Measurements from ENCODE around the gene NTNG2.
"Not testable (repeated sequence)": the region's sequence is repeated elsewhere in the genome, so short reads cannot be mapped to it uniquely, and the experiment has no call there.

NTNG2 gene, protein sequence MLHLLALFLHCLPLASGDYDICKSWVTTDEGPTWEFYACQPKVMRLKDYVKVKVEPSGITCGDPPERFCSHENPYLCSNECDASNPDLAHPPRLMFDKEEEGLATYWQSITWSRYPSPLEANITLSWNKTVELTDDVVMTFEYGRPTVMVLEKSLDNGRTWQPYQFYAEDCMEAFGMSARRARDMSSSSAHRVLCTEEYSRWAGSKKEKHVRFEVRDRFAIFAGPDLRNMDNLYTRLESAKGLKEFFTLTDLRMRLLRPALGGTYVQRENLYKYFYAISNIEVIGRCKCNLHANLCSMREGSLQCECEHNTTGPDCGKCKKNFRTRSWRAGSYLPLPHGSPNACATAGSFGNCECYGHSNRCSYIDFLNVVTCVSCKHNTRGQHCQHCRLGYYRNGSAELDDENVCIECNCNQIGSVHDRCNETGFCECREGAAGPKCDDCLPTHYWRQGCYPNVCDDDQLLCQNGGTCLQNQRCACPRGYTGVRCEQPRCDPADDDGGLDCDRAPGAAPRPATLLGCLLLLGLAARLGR

DNA sequence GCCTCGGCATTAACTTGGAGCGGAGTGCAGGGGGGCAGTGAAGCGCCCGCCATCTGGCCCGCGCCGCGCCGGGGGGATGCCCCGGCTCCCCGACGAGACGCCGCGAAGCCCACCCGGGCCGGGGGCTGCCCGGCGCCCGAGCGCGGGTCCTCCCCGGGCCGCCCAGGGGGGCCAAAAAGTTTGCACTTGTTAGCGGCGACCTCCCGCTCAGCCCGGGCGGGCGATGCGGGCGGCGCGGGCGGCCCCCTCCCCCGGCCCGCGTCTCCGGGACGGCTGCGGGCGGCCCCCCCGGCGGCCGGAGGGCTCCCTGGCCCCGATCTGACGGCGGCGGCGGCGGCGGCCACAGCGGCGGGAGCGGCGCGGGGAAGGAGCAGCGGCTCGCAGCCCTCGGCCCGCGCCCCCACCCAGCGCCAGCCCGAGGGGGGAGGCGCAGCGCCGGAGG, at the start of gene NTNG2:
Gene NTNG2, plus strand, starts transcription at position 316 of the 442 bp plus-strand sequence. CDS start 4,774 bp downstream, outside the sequence.
- no peak for DNase-seq

DNA sequence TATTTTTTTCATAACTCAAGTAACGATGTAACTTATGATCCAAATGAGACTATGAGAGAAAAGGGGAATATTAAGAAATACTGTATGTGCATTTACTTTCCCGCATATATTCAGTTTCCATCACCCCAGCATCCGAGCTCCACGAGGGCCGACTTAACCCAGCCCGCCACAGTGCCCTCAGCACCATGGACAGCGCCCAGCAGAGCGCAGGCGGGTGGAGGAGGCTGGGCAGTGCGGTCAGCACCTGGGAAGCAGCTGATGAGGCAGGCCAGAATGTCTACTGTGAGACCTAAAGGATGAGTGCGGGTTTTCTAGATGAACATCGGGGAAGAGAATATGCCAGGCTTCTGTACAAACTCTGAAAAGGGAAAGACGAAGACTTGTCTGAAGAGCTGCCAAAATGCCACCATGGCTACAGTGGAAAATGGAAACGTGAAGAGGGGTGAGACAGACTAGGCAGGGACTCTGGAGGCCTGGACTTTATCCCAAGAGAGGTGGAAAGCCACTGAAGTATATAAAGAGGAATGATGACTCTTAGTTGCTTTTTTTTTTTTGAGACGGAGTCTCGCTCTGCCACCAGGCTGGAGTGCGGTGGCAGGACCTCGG, 47.7 kb upstream of the NTNG2 start:
- DNase-seq: peak; percentile 9

DNA sequence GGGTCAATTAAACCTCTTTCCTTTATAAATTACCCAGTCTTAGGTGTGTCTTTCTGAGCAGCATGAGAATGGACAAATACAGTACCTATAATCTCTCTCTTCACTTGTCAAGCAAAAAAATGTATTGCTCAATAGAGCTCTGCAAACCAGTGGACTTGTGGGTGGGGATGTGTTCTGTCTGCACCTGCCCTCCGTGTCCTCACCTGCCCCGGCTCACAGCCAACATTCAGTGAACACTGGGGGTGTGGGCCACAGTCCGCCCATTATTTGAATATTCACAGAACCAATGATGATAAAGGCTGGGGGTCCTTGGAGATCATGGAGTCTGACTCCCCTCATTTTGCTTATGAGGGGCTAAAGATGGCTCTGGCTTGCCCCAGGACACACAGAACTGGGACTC, 45.3 kb upstream of the NTNG2 start:
- DNase-seq: no peak

DNA sequence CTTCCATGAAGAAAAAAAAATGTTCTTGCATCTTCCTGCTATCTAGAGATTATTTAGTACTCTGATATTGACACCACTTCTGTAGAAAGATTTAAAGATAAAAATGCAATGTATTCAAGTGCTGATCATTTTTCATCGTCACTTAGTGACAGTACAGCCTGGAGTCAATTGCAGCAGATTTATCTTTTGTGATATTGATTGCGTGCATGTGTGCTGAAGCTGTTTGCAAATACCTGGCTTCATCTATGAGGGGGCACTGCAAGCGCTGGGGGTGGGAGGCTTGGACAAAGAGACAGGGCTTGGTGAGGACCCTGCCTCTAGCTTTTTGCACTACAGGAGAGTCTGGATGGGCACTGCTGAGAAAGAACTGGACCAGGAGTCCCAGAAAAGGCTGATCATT, 44.2 kb upstream of the NTNG2 start:
- no peak for DNase-seq

DNA sequence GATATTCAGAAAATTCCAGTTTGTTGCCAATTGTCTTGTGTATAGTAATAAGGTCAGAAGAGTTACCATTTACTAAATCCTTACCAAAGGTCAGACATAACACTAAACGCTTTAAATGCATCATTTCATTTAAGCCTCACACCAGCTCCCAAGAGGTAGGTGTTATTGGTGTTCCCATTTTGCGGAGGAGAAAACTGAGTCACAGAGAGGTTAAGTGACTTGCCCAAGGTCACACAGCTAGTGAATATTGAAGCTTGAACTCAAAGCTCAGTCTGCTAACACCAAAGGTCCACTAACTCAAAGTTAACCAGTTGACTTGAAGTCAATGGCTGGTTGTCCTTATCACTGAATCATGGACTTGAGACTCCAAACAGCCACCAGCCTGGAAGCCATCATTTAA, 40.8 kb upstream of the NTNG2 start:
- DNase-seq: no peak

DNA sequence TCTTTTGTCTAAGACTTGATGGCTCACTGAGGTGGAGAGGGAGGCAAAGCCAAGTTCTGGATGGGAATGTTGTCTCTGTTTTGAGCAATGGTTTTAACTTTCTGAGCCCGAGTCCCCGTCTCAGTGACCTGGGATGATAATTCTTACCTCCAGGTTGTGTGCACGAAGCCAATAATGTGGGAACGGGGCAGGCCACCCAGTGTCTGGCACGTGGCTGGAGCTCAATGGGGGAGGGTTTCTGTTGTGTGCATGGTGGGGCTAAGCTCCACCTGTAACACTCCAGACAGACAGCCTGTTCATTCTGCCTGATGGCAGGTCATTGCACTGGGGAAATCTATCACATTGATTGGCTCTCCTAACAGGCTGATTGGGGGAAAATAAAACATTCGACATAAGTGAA, 37.1 kb upstream of the NTNG2 start:
- no peak for DNase-seq

DNA sequence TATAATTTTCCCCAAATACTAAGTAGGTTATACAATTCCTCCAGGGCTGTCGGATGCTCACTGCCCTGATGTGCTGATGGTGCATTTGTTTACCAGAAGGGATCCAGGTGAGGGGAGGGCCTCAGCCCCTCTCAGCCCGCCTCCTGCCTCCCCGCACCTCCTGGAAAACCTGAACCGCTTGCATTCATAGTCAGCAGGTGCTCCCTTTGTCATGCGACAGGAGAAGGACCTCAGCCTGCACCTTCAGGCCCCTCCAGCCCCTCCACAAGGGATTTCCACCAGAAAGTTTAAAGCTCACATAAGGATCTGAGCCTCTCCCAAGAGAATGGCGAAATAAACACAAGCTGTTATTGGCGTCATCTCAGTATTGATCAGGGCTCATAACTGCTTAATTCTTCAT, 36.5 kb upstream of the NTNG2 start:
- DNase-seq: no peak

DNA sequence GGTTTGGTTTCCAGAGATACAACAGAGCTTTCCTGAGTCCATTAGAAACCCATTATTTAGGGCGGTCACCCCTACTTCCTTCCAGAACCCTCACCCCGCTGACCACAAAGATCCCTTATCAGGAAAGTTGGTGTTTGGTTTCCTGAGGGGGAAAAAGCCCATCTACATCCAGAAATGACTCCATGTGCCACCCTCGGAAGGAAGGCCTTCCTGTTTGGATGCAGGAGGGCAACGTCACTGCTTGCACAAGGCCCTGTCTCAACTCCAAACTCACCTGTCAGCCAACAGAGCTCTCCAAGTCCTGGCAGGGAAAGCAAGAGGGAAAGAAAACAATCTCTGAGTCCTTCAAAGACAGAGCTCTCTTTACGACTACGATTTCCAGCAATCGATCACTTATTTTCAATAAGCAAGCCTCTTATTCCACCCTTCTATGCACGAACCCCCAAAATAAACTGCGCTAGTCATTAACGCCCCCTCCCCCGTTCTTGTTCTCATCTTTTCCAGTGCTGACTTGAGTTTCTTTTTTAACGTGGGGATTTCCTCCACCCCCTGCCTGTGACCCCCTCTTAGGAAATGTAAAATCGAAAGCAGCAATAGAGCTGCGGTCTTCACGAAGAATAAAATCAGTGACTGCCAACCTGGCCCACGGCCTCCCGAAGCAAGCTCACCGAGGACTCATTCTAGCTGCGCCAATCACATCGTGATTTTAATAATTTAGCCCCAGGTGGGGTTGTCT, 35.7 kb upstream of the NTNG2 start:
- DNase-seq: peak; percentile 23

DNA sequence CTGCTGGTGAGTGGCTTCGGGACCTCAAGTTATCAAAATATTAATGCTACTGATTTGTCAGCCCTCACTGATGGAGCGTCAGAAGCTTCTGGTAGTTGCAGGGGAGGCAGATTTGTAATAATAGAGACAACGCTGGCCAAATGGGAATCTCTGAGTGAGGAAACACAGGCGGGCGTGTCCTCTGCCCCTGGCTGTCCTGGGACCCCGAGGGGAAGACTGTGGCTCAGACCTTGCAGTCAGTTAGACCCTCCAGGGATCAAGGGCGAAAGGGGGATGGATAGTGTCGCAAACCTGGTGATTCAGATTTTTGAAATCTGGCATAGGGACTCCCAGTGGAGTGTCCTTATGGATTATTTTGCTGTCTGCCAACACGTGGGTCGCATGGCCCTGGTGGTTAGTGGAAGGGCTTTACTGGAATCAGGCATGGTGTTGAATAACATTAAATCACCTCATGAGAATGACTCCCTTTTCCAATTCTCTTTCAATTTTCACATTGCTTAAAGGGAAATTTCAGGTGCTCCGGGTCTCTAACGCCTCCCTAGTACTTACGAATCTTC, 35.1 kb upstream of the NTNG2 start:
- no peak for DNase-seq

DNA sequence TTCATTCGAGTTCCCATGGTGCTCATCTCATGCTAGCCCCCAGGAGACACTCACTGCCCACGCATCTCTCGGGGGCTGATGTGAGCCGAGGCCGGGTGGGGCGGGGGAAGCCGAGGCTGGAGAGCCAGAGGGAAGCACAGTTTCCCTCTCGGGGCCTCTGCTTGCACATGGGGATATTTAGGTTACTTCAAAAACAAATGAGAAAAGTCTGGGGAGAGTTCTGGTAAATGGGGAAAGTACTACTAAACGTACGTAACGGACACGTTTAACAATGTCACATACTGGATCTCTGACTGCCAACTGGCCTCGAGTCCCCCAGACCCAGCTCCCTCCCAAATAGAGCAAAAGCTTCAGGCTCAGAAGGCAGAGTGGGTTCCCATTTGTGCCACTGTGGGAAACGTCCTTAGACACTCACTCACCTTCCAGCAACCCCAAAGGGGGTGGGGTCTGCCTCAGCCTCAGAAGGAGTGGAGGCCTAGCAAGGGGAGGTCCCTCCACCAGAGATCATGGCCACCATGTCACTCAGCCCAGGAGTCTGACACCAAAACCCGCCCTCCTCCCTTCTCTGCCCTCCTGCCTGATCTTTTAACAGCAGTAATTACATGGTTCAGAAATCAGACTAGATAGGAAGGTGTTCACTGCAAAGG, 33.8 kb upstream of the NTNG2 start:
- DNase-seq: no peak

DNA sequence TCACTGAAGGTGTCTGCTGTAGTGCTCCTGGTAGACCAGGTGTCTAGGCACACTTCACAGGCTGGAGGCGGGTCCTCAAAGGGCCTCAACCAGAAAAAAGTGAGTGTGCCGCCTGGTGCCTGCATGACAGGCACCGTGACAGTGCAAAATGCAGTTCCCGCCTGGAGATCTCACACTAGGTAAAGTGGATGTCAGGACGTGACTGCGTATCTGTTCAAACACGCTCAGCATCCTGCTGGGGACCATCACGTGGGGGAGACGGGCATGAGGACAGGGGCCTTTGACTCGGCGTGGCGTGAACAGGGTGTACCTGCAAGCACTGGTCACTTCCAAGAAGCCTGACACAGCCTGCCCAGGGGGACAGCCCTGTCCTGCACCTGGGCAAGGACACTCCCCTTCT, 32.3 kb upstream of the NTNG2 start:
- DNase-seq: no peak

DNA sequence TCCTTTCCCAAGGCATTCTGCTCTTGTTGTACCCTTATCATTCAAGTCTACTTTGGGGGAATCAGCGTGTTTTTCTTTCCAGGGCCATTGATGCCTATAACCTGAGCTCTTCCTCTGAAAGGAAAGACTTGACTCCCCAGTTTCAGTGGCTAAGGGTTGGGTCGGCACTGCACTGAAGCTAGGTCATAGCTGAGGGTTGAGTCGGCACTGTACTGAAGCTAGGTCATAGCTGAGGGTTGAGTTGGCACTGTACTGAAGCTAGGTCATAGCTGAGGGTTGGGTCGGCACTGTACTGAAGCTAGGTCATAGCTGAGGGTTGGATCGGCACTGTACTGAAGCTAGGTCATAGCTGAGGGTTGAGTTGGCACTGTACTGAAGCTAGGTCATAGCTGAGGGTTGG, 27.8 kb upstream of the NTNG2 start:
- not testable (repeated sequence) for DNase-seq

DNA sequence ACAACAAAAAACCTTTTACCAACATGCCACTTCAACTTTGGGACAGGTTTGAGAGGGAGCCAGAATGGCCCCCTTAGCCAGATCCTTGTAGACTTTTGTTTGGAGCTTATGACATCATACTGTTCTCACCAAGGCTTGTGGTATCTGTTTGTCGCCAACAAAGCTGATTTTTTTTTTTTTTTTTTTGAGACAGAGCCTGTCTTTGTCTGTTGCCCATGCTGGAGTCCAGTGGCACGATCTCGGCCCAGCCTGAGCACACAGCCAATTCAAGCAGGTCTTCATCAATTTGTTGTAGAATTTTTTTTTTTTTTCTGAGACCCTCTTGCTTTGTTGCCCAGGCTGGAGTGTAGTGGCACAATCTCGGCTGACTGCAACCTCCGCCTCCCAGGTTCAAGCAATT, 26.4 kb upstream of the NTNG2 start:
- no peak for DNase-seq

DNA sequence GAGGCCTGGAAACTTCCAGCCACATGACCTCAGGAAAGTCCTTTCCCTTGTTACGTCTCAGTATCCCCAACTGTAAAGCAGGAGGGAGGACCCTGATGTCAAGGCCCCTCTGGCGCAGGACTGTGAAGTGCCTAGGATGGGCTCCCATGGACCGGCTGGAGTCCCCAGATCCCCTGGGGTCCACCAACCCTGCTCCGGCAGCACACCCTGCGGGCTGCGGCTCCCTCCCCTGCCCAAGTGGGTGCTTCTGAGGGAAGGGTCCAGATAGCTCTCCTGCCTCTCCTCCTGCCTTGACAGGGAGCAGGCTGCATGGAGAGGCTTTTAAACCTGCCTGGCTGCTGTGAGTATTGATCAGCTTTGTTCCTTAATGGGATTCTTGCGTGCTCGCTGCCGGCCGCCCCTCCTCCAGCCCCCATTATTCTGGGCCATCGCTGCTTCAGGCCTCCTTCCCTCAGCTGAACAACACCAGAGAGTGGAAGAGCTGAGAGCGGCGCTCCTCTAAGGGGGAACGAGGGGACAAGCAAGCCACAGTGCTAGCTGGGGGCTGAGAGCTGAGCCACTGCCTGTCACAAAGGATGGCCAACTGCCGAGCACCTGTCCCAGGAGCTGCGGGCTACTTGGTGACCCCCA, 25.6 kb upstream of the NTNG2 start:
- DNase-seq: no peak

DNA sequence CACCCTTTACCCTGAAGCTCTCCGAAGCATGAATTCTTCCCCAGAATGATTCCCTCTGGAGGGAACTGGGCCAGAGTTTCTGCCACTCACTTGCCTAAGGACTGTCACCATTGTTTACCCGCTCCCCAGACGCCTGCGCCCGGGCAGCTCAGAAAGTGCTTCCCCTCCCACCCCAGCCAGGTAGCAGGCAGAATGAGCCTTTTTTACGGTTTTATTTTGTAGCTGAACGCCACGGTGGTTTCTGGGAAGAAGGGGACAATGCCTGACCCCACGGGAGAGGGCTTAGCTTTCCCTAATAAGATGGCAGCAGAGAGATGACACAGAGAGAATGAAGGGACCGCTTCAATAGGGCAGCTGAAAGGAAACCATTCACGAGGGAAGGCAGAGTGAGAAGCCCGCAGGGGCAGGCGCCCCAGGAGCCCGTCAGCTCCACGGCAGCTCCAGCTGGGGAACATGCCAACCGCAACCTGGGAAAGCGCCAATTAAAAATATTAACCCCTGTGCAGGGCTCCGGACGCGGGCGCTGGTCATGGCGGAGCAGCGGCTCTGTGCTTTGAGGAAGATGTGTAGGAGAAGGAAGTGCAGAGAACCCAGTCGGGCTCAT, 20.4 kb upstream of the NTNG2 start:
- DNase-seq: no peak

DNA sequence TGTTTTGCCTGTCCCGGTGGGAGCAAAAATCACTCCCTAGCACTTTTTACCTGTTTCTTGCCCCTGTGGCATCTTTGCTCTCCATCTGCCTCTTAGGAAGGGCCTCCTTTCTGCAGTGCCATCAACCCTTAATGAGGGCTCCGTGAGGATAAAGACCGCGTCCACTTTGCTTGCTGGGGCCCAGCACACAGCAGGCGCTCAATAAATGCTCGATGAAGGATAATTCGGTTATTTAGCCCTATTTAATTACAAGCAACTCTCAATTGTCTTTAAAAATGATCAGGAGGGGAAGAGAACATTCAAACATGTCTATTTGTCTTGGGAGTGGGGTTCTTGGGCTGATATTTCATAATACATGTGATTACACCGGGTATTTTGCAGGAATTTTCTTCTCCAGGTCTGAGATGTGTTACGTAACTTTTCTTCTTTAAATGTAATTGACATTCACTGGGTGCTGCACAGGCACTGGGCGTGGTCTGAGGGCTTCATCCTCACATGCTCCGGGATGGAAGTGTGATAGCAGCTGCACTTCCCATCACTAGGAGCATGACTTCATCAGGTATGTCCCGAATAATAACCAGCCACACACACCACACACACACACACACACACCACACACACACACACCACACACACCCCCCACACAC, 19.8 kb upstream of the NTNG2 start:
- DNase-seq: no peak

DNA sequence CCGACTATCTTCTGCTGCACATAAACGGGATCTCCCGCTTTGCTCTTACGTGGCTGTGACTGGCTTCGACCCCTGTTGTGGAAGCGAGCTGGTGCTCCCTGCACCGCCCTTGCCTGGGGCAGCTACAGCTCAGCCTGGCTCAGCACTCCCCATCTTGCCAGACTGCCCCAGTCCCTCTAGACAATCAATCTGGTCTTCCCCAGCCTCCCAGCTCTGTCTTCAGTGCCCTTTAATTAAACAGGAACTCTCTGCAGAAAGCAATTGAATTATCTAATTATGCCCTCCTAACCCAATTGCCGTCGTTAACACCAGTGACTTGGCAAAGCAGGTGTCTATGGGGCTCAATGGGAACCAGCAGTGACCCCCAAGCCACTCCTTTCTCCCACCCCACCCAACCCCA, 18.9 kb upstream of the NTNG2 start:
- DNase-seq: no peak

DNA sequence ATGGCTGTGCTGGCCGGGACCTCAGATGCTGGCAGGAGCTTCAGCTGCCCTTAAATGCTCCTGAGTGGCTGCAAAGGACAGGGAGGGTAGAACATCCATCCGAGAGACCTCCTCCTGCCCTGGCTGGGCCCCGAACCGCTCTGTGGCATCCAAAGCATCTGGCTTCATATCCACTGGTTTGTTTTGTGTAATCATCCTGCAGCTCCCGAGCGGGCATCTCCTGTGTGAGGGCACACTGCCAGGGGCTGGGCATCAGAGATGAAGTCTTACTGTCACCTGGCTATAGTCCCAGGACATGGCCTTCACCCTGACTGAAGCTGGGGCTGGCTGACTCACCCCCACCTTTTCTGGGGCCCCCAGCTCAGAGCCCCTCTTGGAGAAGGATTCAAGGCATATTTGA, 18.5 kb upstream of the NTNG2 start:
- DNase-seq: no peak

DNA sequence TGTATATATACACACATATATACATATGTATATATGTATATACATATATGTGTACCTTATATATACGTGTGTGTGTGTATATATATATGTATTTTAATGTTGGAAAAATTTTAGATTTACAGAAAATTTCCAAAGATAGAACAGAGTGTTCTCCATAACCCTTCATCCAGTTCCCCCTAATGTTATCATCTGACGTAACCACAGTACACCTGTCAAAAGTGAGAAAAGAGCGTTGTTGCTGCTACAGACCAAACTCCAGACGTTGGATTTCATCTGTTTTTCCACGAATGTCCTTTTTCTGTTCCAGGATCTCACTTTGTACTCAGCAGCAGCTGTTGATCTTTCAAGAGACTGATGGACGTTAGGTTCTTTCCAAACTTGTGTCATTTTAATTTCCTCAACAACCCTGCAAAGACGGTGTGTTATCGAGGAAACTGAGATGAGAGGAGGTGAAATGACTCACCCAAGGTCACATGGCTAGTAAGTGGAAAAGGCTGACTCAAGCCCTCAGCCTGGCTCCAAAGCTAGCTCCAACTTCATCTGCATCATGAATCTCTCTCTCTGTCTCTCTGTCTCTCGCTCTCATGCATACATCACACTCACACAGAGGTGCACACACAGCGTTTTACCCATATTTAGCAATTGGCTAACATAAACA, 17.0 kb upstream of the NTNG2 start:
- DNase-seq: no peak

DNA sequence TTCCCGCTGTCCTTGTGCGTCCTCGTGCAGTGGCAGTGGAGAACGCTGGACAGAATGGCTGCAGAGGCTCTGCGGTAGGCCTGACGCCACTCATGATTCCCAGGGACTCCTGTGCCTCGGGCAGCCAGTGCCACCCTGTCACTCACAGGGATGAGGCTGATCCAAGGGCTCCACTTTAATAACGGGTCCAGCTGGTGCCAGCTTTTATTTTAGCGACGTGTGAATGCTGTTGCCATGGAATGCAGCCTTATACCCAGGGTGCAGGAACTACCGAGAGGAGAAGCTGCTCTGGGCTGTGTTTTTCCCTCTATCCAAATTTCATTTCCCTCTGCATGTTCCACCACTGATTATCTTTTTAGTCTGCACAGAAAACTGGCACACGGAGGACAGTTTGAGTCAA, 15.8 kb upstream of the NTNG2 start:
- no peak for DNase-seq

DNA sequence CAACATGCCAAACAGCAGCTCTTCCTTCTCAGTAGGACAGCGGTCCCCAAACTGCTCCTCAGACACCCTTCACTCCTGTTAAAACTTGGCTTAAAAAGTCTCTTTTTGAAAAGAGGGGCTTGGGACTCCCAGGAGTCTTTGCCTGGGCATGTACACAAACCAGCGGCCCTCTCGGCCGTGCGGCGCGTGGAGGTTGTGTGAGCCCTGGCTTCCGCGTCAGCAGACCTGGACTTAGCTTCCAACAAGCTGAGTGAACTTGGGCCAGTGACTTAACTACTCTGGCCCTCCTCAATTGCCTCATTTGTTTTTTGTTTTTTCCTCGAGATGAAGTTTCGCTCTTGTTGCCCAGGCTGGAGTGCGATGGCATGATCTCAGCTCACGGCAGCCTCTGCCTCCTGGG, 15.3 kb upstream of the NTNG2 start:
- no peak for DNase-seq
